HG02588 (cell line): ENCODE results near the gene NPIPB2.
"Not testable (repeated sequence)": the region's sequence is repeated elsewhere in the genome, so short reads cannot be mapped to it uniquely, and the experiment has no call there.

Source experiments
- ATAC-seq: cut with Tn5 transposase; IDR thresholded peaks from one replicate; pipeline ENCODE4 v1.9.1; 2021; ENCODE audit warnings: mild to moderate bottlenecking, moderate library complexity; ENCODE audit not compliant: unreplicated experiment

The NPIPB2 gene

DNA sequence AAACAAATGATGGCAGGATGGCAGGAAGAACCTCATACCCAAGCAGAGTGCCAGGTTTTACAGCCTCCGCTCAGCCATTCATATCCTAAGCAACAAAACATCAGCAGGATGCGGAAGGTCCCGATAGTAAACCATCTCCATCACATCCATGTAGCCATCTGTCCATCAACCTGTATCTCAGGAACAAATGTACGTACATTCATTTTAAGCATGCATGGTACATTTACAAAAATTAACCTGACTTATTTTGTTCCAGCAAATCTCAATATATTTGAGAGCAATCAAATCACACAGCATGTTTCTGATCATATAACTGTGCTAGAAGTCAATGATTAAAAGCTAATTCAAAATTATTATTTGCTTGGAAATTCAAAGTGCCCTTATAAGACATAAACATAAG, at the start of gene NPIPB2:
TSS of gene NPIPB2 (minus strand) at position 101 of the 400 bp plus-strand sequence. CDS start at position 101, 0 bp downstream.
- not testable (repeated sequence) for ATAC-seq

- ATAC-seq: no peak
These were observed 49.0 kb upstream of the NPIPB2 start for GRCh38 chr16:11990702-11991390.

DNA sequence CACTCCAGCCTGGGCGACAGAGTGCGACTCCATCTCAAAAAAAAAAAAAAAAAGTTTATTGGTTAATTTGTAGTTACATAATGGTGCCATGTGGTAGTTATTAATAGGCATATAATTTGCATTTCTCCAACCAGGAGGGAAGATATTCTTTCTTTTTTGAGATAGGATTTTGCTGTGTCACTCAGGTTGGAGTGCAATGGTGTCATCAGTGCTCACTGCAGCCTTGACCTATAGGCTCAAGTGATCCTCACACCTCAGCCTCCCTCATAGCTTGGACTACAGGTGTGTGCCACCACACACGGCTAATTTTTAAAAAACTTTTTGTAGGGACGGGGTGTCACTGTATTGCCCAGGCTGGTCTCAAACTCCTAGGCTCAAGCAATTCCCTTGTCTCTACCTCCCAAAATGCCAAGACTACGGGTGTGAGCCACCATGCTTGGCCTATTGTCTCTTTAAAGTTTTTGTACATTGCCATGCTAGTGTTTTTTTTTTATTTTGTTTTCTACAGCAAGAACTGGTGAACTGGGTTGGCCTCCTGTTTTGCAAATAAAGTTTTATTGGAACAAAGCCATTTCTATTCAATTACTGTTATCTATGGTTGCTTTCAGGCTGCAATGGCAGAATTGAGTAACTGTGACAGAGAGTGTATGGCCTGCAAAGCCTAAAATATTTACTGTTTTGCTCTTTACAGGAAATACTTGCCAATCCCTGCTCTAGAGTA, 46.6 kb upstream of the NPIPB2 start:
- ATAC-seq: no peak

DNA sequence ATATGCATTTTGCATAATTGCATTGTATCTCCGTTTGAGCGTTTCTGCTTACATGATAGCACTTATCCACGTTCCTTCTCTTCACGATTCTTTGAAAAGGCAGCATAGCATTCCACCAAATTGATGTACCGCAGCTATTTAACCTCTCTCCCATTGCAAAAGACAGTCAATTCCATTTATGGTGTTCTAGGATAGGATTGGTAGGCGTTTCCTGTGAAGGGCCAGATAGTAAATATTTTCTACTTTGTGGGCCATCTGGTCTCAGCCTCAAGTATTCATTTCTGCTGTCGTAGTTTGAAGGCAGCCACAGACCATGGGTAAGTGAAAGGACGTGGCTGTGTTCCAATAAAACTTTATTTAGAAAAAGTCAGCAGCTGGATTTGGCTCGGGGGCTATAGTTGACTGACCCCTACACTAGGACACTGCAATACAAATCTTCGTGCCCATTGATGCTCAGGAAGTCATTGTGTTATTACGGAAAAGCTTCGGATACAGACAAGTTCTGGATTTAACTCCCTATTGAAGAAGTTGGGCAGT, 44.7 kb upstream of the NPIPB2 start:
- no peak for ATAC-seq

GRCh38 chr16:11985250-11985649, 43.4 kb upstream of the NPIPB2 start:
- no peak for ATAC-seq

DNA sequence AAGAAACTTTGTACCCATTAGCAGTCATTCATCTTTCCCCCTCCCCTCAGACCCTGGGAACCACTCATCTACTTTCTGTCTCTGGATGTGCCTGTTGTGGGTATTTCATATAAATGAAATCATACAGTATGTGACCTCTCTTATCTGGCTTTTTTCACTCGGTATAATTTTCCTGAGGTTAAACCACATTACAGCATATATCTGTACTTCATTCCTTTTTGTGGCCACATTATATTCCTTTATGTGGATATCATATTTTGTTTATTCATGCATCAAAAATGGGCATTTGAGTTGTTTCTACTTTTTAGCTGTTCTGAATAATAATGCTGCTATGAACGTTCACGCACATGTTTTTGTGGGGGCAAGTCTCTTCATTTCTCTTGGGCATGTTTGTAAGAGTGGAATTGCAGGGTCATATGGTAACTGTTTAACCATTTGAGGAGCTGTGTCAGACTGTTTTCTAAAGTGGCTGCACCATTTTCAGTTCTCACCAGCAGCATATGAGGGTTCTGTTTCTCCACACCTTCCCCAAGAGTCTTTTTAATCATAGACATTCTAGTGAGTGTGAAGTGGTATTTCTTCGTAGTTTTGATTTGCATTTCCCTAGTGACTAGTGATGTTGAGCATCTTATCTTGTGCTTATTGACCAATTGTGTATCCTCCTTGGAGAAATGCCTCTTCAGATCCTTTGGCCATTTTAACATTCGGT, 38.4 kb upstream of the NPIPB2 start:
- ATAC-seq: no peak

- ATAC-seq: no peak
These were observed 37.3 kb upstream of the NPIPB2 start for GRCh38 chr16:11979013-11979672.

GRCh38 chr16:11978080-11978479, 36.2 kb upstream of the NPIPB2 start:
- ATAC-seq: no peak

GRCh38 chr16:11977376-11978041, 35.7 kb upstream of the NPIPB2 start:
- ATAC-seq: no peak

- peak; percentile 6 for ATAC-seq
These were observed 35.1 kb upstream of the NPIPB2 start for GRCh38 chr16:11976850-11977375.

GRCh38 chr16:11973070-11973469, 31.2 kb upstream of the NPIPB2 start:
- no peak for ATAC-seq

DNA sequence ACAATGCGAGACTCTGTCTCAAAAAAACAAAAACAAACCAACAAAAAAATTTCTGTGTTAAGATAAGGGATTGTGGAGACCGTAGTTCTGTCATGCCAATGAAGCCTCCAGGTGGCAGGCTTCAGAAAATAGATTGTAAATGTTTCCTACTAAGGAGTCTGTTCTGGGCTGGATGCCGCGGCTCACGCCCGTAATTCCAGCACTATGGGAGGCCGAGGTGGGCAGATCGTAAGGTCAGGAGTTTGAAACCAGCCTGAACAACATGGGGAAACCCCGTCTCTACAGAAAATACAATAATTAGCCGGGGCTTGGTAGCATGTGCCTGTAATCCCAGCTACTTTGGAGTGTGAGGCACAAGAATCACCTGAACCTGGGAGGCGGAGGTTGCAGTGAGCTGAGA, 30.3 kb upstream of the NPIPB2 start:
- no peak for ATAC-seq

DNA sequence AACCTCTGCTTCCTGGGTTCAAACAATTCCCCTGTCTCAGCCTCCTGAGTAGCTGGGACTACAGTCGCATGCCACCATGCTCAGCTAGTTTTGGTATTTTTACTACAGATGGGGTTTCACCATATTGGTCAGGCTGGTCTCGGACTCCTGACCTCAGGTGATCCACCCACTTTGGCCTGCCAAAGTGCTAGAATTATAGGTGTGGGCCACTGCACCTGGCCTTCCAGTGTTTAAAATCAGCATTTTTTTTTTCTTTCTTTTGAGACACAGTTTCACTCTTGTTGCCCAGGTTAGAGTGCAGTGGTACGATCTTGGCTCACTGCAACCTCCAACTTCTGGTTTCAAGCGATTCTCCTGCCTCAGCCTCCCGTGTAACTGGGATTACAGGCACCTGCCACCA, 28.4 kb upstream of the NPIPB2 start:
- not testable (repeated sequence) for ATAC-seq

DNA sequence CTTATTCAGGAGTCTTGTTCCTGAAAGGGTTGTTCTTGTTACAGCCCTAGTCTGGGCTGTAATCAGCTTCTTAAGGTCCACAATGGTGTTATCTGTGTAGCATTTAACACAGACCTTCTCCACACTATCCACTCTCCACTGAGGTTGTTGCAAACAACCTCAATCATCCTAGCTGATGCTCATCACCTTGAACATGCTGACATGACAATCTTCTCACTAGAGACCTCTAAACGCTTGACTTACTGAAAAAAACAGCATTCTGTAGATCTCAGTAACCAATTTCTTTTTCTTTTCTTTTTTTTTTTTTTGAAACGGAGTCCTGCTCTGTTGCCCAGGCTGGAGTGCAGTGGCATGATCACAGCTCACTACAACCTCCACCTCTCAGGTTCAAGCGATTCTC, 26.7 kb upstream of the NPIPB2 start:
- ATAC-seq: no peak

DNA sequence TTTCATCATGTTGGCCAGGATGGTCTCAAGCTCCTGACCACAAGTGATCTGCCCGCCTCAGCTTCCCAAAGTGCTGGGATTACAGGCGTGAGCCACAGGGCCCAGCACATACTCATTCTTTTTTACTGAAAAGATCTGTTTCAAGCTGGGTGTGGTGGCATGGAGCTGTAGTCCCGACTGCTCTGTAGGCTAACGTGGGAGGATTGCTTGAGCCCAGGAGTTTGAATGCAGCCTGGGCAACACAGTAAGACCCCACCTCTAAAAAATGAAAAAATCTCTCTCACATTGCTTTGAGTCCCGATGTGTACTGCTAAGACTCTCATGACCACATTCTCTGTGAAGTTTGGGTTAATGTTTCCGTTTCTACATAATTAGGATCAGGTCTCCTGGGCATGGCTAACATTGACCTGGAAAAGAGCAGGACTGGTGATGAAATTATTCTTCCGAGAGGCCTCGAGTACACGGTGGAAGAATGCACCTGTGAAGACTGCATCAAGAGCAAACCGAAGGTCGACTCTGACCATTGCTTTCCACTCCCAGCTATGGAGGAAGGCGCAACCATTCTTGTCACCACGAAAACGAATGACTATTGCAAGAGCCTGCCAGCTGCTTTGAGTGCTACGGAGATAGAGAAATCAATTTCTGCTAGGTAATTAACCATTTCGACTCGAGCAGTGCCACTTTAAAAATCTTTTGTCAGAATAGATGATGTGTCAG, 25.5 kb upstream of the NPIPB2 start:
- ATAC-seq: no peak

- no peak for ATAC-seq
These were observed 24.3 kb upstream of the NPIPB2 start for GRCh38 chr16:11966173-11966572.

DNA sequence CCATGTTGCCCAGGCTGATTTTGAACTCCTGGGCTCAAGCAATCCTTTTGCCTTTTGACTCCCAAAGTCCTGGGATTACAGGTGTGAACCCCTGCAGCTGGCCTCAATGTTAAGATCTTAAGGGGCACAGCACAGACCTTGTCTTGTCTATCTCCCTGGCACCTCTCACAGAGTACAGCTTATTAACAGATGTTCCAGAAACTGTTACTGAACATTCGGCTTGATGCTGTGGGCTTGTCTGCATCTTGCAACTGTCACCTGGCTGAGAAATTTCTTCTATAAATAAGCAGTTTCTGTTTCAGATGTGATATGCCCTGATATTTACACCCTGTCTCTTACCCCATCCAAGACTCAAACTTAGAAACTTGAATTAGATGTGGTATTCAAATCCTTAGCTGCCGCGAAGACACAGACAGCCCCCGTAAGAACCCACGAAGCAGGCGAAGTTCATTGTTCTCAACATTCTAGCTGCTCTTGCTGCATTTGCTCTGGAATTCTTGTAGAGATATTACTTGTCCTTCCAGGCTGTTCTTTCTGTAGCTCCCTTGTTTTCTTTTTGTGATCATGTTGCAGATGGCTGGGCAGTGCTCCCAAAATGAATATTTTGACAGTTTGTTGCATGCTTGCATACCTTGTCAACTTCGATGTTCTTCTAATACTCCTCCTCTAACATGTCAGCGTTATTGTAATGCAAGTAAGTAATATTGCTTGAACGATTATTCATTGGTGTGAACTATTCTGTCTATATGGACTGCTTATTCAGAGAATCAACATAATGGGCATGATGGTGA, 23.1 kb upstream of the NPIPB2 start, which contains the start of gene TNFRSF17:
TSS of gene TNFRSF17 (plus strand) at position 450 of the 791 bp plus-strand sequence. CDS start at position 565, 115 bp downstream.
- peak; percentile 79 for ATAC-seq

DNA sequence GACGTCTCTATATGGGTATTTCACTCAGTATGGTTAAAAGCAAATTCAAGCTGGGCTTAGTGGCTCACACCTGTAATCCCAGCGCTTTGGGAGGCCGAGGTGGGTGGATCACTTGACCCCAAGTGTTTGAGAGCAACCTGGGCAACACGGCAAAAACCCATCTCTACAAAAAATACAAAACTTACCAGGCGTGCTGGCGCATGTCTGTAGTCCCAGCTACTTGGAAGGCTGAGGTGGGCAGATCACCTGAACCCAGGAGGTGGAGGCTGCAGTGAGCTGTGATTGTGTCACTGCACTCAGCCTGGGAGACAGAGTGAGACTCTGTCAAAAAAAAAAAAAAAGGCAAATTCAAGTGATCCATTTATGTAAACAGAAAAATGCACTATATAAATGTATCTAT, 21.9 kb upstream of the NPIPB2 start:
- ATAC-seq: no peak

- ATAC-seq: not testable (repeated sequence)
These were observed 21.1 kb upstream of the NPIPB2 start for GRCh38 chr16:11962978-11963377.
